HepG2 (cell line): Measurements from ENCODE around the gene UVSSA.

Source experiments
- ARID2 ChIP-seq: sonication (generic); formaldehyde crosslinking; IDR thresholded peaks from 2 replicates; pipeline ENCODE4 v1.8.1; 2022; ENCODE audit warnings: mild to moderate bottlenecking, missing genetic modification reagents, borderline replicate concordance
- CEBPB ChIP-seq: IDR thresholded peaks from 2 replicates; pipeline ENCODE4 v1.6.1; 2011; ENCODE audit warnings: low read depth, low read length, improper control_type of control experiment, borderline replicate concordance
- E2F1 ChIP-seq: sonication (generic); formaldehyde crosslinking; IDR thresholded peaks from 2 replicates; pipeline ENCODE4 v1.5.0; 2020; ENCODE audit warnings: missing genetic modification reagents
- IRF2 ChIP-seq: IDR thresholded peaks from 2 replicates; pipeline ENCODE4 v1.6.1; 2018; ENCODE audit warnings: missing genetic modification reagents, missing compliant biosample characterization
- KLF16 ChIP-seq, 2 experiments: sonication (generic) in 1 of 2; formaldehyde crosslinking in 1 of 2; IDR thresholded peaks; 2 replicates each; pipeline versions ENCODE4 v1.6.1 to v1.8.0; 2016 to 2023; ENCODE audit warnings: missing genetic modification reagents in 2 of 2, missing compliant biosample characterization in 1 of 2
- PHF21A ChIP-seq: sonication (generic); formaldehyde crosslinking; IDR thresholded peaks from 2 replicates; pipeline ENCODE4 v1.5.0; 2020; ENCODE audit warnings: mild to moderate bottlenecking, missing genetic modification reagents
- POLR2AphosphoS5 ChIP-seq: IDR thresholded peaks from 2 replicates; pipeline ENCODE4 v1.6.1; 2012; ENCODE audit warnings: low read depth, low read length
- SNAI1 ChIP-seq: sonication (generic); formaldehyde crosslinking; IDR thresholded peaks from 2 replicates; pipeline ENCODE4 v1.5.0; 2020; ENCODE audit warnings: mild to moderate bottlenecking, missing genetic modification reagents, borderline replicate concordance
- TCF12 ChIP-seq, 2 experiments: fragments of 450-650 bp in 1 of 2; sonication (generic) in 1 of 2; formaldehyde crosslinking in 1 of 2; IDR thresholded peaks; 2 replicates each; pipeline versions ENCODE4 v1.6.1 to v1.8.0; 2017 to 2022; ENCODE audit warnings: antibody characterized with exemption in 1 of 2, mild to moderate bottlenecking in 1 of 2, missing genetic modification reagents in 1 of 2, moderate library complexity in 1 of 2
- ZFP36 ChIP-seq: fragments of 150-350 bp; IDR thresholded peaks from 2 replicates; pipeline ENCODE4 v1.6.1; 2018; ENCODE audit warnings: borderline replicate concordance, low read length, low read depth; ENCODE audit not compliant: partially characterized antibody

DNA sequence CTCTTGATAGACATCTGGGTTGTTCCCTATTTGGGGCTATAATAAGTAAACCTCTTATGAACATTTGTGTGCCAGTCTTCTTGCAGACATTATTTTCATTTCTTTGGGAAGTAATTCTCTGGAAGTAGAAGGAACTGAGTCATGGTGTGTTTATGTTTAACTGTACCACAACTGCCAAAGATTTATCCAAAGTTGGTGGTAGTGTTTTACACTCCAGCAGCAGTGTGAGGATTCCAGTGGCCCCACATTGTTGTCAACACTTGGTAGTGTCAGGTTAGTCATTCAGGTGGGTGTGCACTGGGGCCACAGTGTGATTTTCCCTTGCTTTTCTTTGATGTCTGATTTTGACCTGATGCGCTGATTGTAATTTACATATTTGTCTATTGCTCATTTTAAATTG lies 5.0 kb upstream of the UVSSA start:
- no peak for TF ChIP-seq POLR2AphosphoS5
- no peak for TF ChIP-seq TCF12 (IDR thresholded peaks at IDR 0.05)
- TF ChIP-seq TCF12 (CRISPR knock-in tag; IDR thresholded peaks at IDR 0.05), result no peak
- TF ChIP-seq ARID2 (CRISPR knock-in tag), result no peak
- TF ChIP-seq KLF16 (CRISPR knock-in tag; IDR thresholded peaks at IDR 0.05), result no peak
- TF ChIP-seq E2F1 (CRISPR knock-in tag), result no peak
- no peak for TF ChIP-seq CEBPB
- no peak for TF ChIP-seq IRF2 (CRISPR knock-in tag)
- no peak for TF ChIP-seq PHF21A (CRISPR knock-in tag)
- no peak for TF ChIP-seq SNAI1 (CRISPR knock-in tag)
- TF ChIP-seq ZFP36, result no peak
